OCI-LY7 (cell line): Measurements from ENCODE around the gene CCDC88B. TPM values are rescaled to one million over a fixed set of nuclear protein-coding genes. Genes with fewer than 3 reads are reported as not detected.

Experiments used
- Bru-seq: library from RNA; stranded (reverse); fragments of 400-500 nt; gene quantifications from one replicate; lab custom pipeline; 2021; lab: Mats Ljungman, UMichigan
- BruChase-seq, 2 experiments: library from RNA; stranded (reverse); fragments of 400-500 nt; gene quantifications; one replicate each; lab custom pipeline; 2021; lab: Mats Ljungman, UMichigan
- BruUV-seq: library from RNA; stranded (reverse); fragments of 400-500 nt; replicated peaks from 2 replicates; lab custom pipeline; 2021; lab: Mats Ljungman, UMichigan
- CTCF ChIA-PET: fragments of 300-600 bp; sonication (Branson Sonifier 250); formaldehyde crosslinking; loops from one replicate; lab custom pipeline; 2022; ENCODE audit warnings: antibody characterized with exemption; ENCODE audit not compliant: unreplicated experiment; lab: Charles Lee
- POLR2A ChIA-PET: fragments of 300-600 bp; sonication (Branson Sonifier 250); formaldehyde crosslinking; loops from one replicate; lab custom pipeline; 2022; ENCODE audit warnings: antibody characterized with exemption; lab: Charles Lee
- DNase-seq: peaks from one replicate; pipeline ENCODE4 v3.0.0-alpha.2; 2015; ENCODE audit warnings: low spot score
- H2AFZ ChIP-seq: fragments of 200-600 bp; sonication (generic), shearing (Covaris generic); 2 replicates; pipeline ENCODE4 v1.6.1; 2014; ENCODE audit warnings: mild to moderate bottlenecking, antibody characterized with exemption, low read length, moderate library complexity
- H3K27ac ChIP-seq: fragments of 200-600 bp; sonication (generic); 2 replicates; pipeline ENCODE4 v1.5.1; 2014; ENCODE audit warnings: mixed run types, low read depth, mild to moderate bottlenecking, moderate library complexity, low read length, inconsistent platforms; ENCODE audit not compliant: poor library complexity, severe bottlenecking
- H3K36me3 ChIP-seq: fragments of 200-600 bp; sonication (generic); 2 replicates; pipeline ENCODE4 v1.6.1; 2014; ENCODE audit warnings: mild to moderate bottlenecking, antibody characterized with exemption, low read length, moderate library complexity, mixed read lengths; ENCODE audit not compliant: insufficient read depth
- H3K4me1 ChIP-seq: fragments of 200-600 bp; sonication (generic); 2 replicates; pipeline ENCODE4 v1.5.1; 2014; ENCODE audit warnings: mild to moderate bottlenecking, low read length; ENCODE audit not compliant: insufficient read depth, poor library complexity, severe bottlenecking
- H3K4me2 ChIP-seq: fragments of 200-600 bp; sonication (generic); 2 replicates; pipeline ENCODE4 v1.6.1; 2014; ENCODE audit warnings: mild to moderate bottlenecking, low read length
- H3K4me3 ChIP-seq: fragments of 200-600 bp; sonication (generic); 2 replicates; pipeline ENCODE4 v1.5.1; 2014; ENCODE audit warnings: mild to moderate bottlenecking, low read depth, low read length; ENCODE audit not compliant: poor library complexity, severe bottlenecking
- H3K79me2 ChIP-seq: fragments of 200-600 bp; sonication (generic); 2 replicates; pipeline ENCODE4 v1.6.1; 2016; ENCODE audit warnings: low read depth, mild to moderate bottlenecking, low read length, moderate library complexity, mixed read lengths; ENCODE audit not compliant: insufficient read depth
- H3K9me2 ChIP-seq: fragments of 200-600 bp; sonication (generic); 2 replicates; pipeline ENCODE4 v1.6.1; 2016; ENCODE audit warnings: mild to moderate bottlenecking, low read length, mixed read lengths; ENCODE audit not compliant: insufficient read depth
- H3K9me3 ChIP-seq: fragments of 200-600 bp; sonication (generic); 2 replicates; pipeline ENCODE4 v1.6.1; 2014; ENCODE audit warnings: mild to moderate bottlenecking, mixed run types, low read length, mixed read lengths
- H4K20me1 ChIP-seq: fragments of 200-600 bp; sonication (generic); 2 replicates; pipeline ENCODE4 v1.6.1; 2014; ENCODE audit warnings: mild to moderate bottlenecking, antibody characterized with exemption, low read length, moderate library complexity, mixed read lengths; ENCODE audit not compliant: insufficient read depth
- CTCF ChIP-seq: fragments of 200-600 bp; sonication (generic); conservative IDR thresholded peaks from 2 replicates; pipeline ENCODE4 v1.5.1; 2014; ENCODE audit warnings: mild to moderate bottlenecking, antibody characterized with exemption, low read length, moderate library complexity, mixed read lengths
- EZH2phosphoT487 ChIP-seq: fragments of 200-600 bp; sonication (generic); IDR thresholded peaks from 2 replicates; pipeline ENCODE4 v1.6.1; 2018; ENCODE audit warnings: low read depth, borderline replicate concordance, mild to moderate bottlenecking, mixed run types, antibody characterized with exemption, low read length, moderate library complexity, mixed read lengths
- intact Hi-C: fragments of 100-400 bp; cut with micrococcal nuclease; formaldehyde crosslinking; loops from one replicate; pipeline ENCODE4 v1.10.0; 2022; ENCODE audit not compliant: unreplicated experiment
- long read RNA-seq: library from polyadenylated mRNA; stranded (forward); transcript quantifications from one replicate; pipeline ENCODE4 v2.0.0, GENCODE V29; 2022
- total RNA-seq, 2 experiments: library from RNA; depleted of rRNA in 1 of 2; stranded (reverse); fragments of >200 nt in 1 of 2; shearing (Covaris generic) in 1 of 2; gene quantifications; 2 replicates each; pipeline ENCODE4 v1.2.3, GENCODE V29; 2014 to 2022

CCDC88B gene
- 40.7 and 44.1 TPM in 2 replicates for total RNA-seq (2014; rRNA removed; shearing (Covaris generic))
- 61.5 and 67.2 TPM in 2 replicates for total RNA-seq (2022)
- percentile 59 among the genes with signal in this experiment for Bru-seq, nascent RNA
- BruChase-seq, experiment 1, labeled RNA remaining after a 6-hour chase: percentile 86 among the genes with signal in this experiment
- BruChase-seq, experiment 2, labeled RNA remaining after a 2-hour chase: percentile 74 among the genes with signal in this experiment
- long read RNA-seq, full-length matches to known transcripts: 19 of 73 reads
- long read RNA-seq, partial matches to known transcripts: 24 of 73 reads
- long read RNA-seq, other reads (novel, unspliced or antisense): 30 of 73 reads

GRCh38 chr11:64339754-64340408, at the start of gene CCDC88B:
Gene CCDC88B (plus strand): TSS chr11:64340204. CDS start chr11:64340267, 63 bp downstream.
- peaks cover 25% of the 10 kb centered on the region for H3K36me3 ChIP-seq
- peaks cover 10% of the 10 kb centered on the region; the same call in 1 of the 2 replicates for H3K79me2 ChIP-seq
- no peaks in the 10 kb centered on the region for H3K9me2 ChIP-seq
- peaks cover 57% of the 10 kb centered on the region for H3K4me1 ChIP-seq
- ChIA-PET POLR2A (interaction anchor here (1.2 to 3.6 kb wide), 2 partner anchors 15 to 23 kb away, joined by 5 to 22 read pairs; partner anchors contain the start of genes PRDX5 and TRMT112), CTCF (no interaction called here)
- no TSS peak for BruUV-seq
- no peaks in the 10 kb centered on the region for H4K20me1 ChIP-seq
- TF ChIP-seq EZH2phosphoT487: no peak
- no peak for TF ChIP-seq CTCF
- H3K4me2 ChIP-seq: peak within 1 kb of the TSS; percentile 90
- intact Hi-C loops: loop anchor here (1.0 to 2.0 kb wide), 3 partner anchors 21 to 69 kb away; partner anchors contain the start of genes ESRRA and PRDX5
- peak within 1 kb of the TSS; percentile 80 for H3K27ac ChIP-seq
- H3K9me3 ChIP-seq: no peaks in the 10 kb centered on the region
- peak within 1 kb of the TSS; percentile 74 for H3K4me3 ChIP-seq
- DNase-seq: peak; percentile 92
- peak within 1 kb of the TSS; percentile 26; the same call in 1 of the 2 replicates for H2AFZ ChIP-seq

GRCh38 chr11:64290352-64291261, 49.4 kb upstream of the CCDC88B start:
- no peak for TF ChIP-seq EZH2phosphoT487
- no peak for TF ChIP-seq CTCF
- ChIA-PET CTCF (no interaction called here), POLR2A (no interaction called here)
- Histone ChIP-seq H3K4me1 (peaks cover 8% of the 10 kb centered on the region), H3K36me3 (no peaks in the 10 kb centered on the region), H2AFZ (no peak overlapping the region), H3K4me3 (no peak overlapping the region), H3K79me2 (no peaks in the 10 kb centered on the region), H3K27ac (no peak overlapping the region), H3K9me2 (no peaks in the 10 kb centered on the region), H3K4me2 (no peak overlapping the region), H4K20me1 (no peaks in the 10 kb centered on the region), H3K9me3 (no peaks in the 10 kb centered on the region)
- intact Hi-C loops: no loop called here
- BruUV-seq: no TSS peak
- DNase-seq: no peak
